GM19238 (cell line): Measurements from ENCODE around the gene PCBP3.
"Not testable (repeated sequence)": the region's sequence is repeated elsewhere in the genome, so short reads cannot be mapped to it uniquely, and the experiment has no call there.

Experiments
- DNase-seq: peaks from one replicate; pipeline ENCODE4 v3.0.0; 2011; ENCODE audit warnings: low spot score; ENCODE audit not compliant: insufficient read length

Gene PCBP3

GRCh38 chr21:45841033-45841432 is 197.5 kb downstream of the PCBP3 start:
- no peak for DNase-seq

- no peak for DNase-seq
These were observed 199.9 kb downstream of the PCBP3 start for GRCh38 chr21:45843426-45843825.

- no peak for DNase-seq
These were observed 200.7 kb downstream of the PCBP3 start for GRCh38 chr21:45844181-45844580.

- no peak for DNase-seq
These were observed 201.7 kb downstream of the PCBP3 start for GRCh38 chr21:45845063-45845769.

- no peak for DNase-seq
These were observed 202.2 kb downstream of the PCBP3 start for GRCh38 chr21:45845770-45846090.

- DNase-seq = no peak
These were observed 203.0 kb downstream of the PCBP3 start for GRCh38 chr21:45846373-45847160.

GRCh38 chr21:45847870-45848269 is 204.3 kb downstream of the PCBP3 start:
- DNase-seq = no peak

- DNase-seq = no peak
These were observed 204.8 kb downstream of the PCBP3 start for GRCh38 chr21:45848331-45848730.

GRCh38 chr21:45848805-45849204 is 205.3 kb downstream of the PCBP3 start:
- DNase-seq = no peak

GRCh38 chr21:45849651-45850050 is 206.1 kb downstream of the PCBP3 start:
- no peak for DNase-seq

- DNase-seq = no peak
These were observed 206.7 kb downstream of the PCBP3 start for GRCh38 chr21:45850181-45850580.

- DNase-seq = not testable (repeated sequence)
These were observed 208.9 kb downstream of the PCBP3 start for GRCh38 chr21:45852386-45852785.

GRCh38 chr21:45852886-45853400 is 209.4 kb downstream of the PCBP3 start:
- no peak for DNase-seq

- DNase-seq = no peak
These were observed 210.3 kb downstream of the PCBP3 start for GRCh38 chr21:45853703-45854342.

- DNase-seq = no peak
These were observed 211.2 kb downstream of the PCBP3 start for GRCh38 chr21:45854690-45855247.

- no peak for DNase-seq
These were observed 211.8 kb downstream of the PCBP3 start for GRCh38 chr21:45855248-45855811.

- no peak for DNase-seq
These were observed 212.9 kb downstream of the PCBP3 start for GRCh38 chr21:45856442-45856841.

- DNase-seq = no peak
These were observed 213.4 kb downstream of the PCBP3 start for GRCh38 chr21:45856906-45857305.

GRCh38 chr21:45857761-45858160 is 214.2 kb downstream of the PCBP3 start:
- no peak for DNase-seq

GRCh38 chr21:45858180-45858579 is 214.7 kb downstream of the PCBP3 start:
- DNase-seq = no peak

- DNase-seq = no peak
These were observed 215.7 kb downstream of the PCBP3 start for GRCh38 chr21:45859041-45859761.
